Measurements from ENCODE around the gene UBE2G1.

DNA sequence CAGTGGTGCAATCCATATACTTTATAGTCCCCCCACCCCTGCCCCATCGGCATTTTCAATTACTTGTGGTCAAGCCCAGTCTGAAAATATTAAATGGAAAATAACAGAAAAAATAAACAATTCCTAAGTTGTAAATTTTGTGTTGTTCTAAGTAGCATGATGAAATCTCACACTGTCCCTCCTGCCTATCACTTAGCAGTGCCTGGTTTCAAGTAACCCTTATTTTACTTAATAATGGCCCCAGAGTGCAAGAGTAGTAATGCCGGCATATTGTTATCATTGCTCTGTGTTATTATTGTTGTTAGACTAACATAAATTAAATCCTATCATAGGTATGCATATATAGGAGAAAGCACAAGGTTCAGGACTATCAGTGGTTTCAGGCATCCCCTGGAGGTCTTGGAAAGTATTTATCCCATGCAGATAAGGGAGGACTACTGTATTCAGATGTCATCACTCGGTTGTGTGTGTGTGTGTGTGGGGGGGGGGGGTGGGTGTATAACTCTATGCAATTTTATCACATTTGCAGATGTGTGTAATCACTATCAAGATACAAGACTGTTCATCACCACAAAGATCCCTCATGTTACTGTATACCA lies 9.3 kb downstream of the UBE2G1 start:
- TF ChIP-seq, protein P1, sequence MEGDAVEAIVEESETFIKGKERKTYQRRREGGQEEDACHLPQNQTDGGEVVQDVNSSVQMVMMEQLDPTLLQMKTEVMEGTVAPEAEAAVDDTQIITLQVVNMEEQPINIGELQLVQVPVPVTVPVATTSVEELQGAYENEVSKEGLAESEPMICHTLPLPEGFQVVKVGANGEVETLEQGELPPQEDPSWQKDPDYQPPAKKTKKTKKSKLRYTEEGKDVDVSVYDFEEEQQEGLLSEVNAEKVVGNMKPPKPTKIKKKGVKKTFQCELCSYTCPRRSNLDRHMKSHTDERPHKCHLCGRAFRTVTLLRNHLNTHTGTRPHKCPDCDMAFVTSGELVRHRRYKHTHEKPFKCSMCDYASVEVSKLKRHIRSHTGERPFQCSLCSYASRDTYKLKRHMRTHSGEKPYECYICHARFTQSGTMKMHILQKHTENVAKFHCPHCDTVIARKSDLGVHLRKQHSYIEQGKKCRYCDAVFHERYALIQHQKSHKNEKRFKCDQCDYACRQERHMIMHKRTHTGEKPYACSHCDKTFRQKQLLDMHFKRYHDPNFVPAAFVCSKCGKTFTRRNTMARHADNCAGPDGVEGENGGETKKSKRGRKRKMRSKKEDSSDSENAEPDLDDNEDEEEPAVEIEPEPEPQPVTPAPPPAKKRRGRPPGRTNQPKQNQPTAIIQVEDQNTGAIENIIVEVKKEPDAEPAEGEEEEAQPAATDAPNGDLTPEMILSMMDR (IDR thresholded peaks at IDR 0.05): no peak
- TF ChIP-seq POLR2A (IDR thresholded peaks at IDR 0.05): no peak
